ENCODE data around the gene NCKIPSD.

DNA sequence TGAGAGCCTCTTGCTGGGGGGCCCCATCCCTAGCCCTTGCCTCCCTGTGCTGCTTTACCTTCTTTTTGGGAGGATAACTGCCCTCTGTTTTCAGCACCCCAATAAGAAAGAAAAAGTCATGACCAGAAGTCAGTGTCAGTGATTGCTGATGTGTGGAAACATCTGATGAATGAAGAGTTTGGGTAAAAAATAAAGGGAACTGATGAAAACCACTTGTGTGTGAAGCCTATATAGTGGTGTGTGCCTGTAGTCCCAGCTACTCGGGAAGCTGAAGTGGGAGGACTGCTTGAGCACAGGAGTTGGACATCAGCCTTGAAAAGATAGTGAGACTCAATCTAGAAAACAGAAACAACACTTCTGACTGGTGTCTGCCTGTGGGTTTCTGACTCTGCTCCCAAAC, 13.2 kb downstream of the NCKIPSD start:
- TF ChIP-seq, protein P1, sequence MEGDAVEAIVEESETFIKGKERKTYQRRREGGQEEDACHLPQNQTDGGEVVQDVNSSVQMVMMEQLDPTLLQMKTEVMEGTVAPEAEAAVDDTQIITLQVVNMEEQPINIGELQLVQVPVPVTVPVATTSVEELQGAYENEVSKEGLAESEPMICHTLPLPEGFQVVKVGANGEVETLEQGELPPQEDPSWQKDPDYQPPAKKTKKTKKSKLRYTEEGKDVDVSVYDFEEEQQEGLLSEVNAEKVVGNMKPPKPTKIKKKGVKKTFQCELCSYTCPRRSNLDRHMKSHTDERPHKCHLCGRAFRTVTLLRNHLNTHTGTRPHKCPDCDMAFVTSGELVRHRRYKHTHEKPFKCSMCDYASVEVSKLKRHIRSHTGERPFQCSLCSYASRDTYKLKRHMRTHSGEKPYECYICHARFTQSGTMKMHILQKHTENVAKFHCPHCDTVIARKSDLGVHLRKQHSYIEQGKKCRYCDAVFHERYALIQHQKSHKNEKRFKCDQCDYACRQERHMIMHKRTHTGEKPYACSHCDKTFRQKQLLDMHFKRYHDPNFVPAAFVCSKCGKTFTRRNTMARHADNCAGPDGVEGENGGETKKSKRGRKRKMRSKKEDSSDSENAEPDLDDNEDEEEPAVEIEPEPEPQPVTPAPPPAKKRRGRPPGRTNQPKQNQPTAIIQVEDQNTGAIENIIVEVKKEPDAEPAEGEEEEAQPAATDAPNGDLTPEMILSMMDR (IDR thresholded peaks at IDR 0.05; ENCODE audit: borderline replicate concordance, extremely low read depth, low read length, poor library complexity, severe bottlenecking), result no peak
- no peak for TF ChIP-seq EZH2 (IDR thresholded peaks at IDR 0.05; ENCODE audit: borderline replicate concordance, low read depth, low read length, severe bottlenecking)
